HG02885 (cell line): ENCODE data around the gene TCAF1.

Experiments used
- ATAC-seq: cut with Tn5 transposase; IDR thresholded peaks from one replicate; pipeline ENCODE4 v1.9.1; 2021; ENCODE audit warnings: mild to moderate bottlenecking; ENCODE audit not compliant: unreplicated experiment, poor library complexity

TCAF1 gene

GRCh38 chr7:143906895-143907294 lies 4.9 kb upstream of the TCAF1 start:
- no peak for ATAC-seq

DNA sequence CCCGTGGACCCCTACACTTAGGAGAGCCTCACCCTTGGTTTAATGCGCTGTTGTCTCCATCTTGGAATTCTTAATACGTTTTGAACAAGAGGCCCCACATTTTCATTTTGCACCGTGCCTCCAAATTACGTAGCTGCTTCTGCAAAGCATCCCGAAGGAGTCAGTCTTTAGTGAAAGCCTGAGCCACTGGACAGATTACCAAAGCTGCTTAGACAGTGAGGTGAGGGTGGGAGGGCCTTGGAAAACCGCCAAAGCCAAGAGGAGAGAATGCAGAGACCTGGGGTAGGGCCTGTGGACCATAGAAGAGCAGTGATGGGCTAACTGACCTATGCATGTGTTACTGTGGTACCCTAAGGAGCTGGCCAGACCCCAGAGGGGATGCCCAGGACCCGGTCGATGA lies 4.2 kb upstream of the TCAF1 start:
- ATAC-seq: no peak

DNA sequence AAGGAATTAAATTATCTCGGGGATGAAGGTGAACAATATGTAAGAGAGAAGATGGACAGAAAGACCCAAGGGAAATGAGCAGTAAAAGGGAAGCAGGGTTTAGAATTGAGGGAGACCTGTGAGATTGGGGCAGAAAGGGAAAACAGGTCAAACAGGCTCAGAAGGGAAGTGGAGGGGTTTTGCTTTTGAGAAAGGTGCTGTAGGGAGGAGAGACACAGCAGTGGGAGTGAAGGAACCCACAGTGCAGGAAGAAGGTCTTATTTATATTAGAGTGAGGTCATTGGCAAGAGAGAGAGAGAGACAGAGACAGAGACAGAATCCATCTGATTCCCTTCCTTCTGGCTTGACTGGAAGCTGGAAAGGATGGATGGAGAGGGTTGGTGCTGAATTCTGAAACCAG lies 3.5 kb upstream of the TCAF1 start:
- no peak for ATAC-seq

DNA sequence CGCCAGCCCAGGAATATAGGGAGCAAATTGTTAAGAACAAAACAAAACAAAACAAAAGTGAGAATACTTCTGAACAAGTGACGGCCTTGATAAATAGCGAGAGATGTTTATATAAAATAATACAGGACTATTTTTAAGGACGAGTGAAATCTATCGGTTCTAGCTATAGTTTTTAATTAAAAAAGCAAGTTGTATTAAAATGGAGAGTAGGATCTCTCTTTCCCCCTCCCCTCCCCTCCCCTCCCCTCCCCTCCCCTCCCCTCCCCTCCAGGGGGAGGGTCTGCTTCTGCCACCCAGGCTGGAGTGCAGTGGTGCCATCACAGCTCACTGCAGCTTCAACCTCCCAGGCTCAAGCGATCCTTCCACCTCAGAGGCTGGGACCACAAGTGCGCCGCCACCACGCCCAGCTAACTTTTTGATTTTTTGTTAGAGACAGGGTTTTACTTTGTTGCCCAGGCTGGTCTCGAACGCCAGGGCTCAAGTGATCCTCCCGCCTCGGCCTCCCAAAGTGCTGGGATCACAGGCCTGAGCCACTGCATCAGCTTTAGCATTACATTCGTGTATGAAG lies 440 bp upstream of the TCAF1 start:
- no peak for ATAC-seq

GRCh38 chr7:143901332-143901667 lies 676 bp downstream of the TCAF1 start:
- no peak for ATAC-seq

DNA sequence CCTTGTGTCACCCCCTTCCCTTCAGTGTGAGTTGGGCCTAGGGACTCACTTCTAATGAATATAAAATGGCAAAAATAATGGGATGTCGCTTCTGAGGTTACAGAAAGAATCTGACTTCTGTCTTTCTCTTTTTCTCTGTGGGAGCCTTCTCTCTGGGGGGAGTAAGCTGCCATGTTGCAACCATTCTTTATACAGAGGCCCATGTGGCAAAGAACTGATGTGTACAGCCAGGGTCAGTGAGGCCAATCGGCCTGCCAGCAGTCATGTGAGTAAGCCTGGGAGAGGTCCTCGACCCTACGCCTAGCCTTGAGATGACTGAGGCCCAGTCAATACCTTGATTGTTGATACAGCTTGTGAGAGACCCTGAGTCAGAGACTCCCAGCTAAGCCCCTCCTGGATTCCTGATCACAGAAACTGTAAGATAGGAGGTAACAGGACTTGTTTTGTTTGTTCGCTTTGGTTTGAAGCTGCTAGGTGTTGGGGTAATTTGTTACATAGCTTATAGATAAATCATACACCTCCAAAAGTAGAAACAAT lies 1.7 kb downstream of the TCAF1 start:
- ATAC-seq: no peak

DNA sequence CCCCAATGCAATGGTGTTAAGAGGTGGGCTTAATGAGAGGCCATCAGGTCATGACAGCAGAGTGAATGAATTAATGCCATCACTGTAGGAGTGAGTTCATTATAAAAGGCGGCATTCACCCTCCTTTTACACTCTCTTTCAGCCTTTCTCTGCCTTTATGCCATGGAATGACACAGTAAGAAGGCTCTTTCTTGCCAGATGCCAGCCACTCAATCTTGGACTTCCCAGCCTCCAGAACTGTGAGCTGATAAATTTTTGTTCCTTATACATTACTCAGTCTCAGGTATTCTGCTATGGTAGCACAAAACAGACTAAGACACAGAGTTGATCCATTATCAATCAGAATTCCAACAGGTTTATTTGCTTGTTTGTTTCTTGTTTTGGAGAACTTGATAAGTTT lies 3.2 kb downstream of the TCAF1 start:
- ATAC-seq: no peak

GRCh38 chr7:143896667-143897066 lies 5.3 kb downstream of the TCAF1 start:
- ATAC-seq: no peak

DNA sequence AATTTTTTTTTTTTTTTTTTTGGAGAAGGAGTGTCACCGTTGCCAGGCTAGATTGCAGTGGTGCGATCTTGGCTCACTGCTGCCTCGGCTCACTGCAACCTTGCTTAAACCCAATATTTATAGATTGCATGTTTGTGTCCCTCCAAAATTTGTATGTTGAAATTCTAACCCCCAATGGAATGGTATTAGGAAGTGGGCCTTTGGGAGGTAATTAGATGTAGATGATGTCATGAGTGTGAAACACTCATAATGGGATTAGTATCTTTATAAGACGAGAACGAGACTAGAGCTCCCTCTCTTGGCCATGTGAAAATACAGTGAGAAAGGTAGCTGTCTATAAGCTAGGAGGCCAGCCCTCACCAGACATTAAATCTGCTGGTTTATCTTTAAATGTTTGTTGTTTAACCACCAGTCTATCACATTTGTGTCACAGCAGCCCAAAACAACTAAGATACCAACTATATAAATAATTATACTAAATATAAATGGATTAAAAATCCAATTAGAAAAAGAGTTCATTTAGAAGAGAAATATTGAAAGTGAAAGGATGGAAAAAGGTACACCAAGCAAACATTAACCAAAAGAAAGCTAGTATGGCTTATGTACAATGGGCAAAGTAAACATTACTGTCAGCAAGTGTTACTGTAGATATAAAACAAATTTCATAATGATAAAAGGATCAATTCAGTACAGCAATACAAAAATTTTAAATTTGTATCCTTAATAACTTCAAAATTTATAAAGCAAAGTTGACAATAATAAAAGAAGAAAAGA lies 9.3 kb downstream of the TCAF1 start:
- ATAC-seq: peak; percentile 98

GRCh38 chr7:143891457-143891856 lies 10.5 kb downstream of the TCAF1 start:
- no peak for ATAC-seq

DNA sequence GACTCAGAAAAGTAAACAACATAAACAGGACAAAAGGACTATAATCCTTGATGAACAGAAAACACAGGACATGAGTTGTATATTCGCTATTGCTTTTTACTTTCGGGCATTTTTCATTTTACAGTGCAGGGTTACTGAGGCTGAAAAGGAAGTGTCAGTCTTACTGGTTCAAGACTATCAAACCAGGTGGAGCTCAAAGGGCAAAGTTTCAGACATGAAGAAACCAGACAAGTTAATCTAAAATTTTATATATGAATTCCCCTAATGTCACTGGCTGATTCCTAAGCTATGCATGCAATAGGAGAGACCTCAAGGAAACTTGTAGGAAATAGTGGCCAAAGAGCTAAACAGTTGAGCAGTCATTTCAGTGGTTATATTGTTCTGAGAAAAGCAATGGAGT lies 11.4 kb downstream of the TCAF1 start:
- no peak for ATAC-seq

GRCh38 chr7:143889068-143889467 lies 12.9 kb downstream of the TCAF1 start:
- no peak for ATAC-seq

DNA sequence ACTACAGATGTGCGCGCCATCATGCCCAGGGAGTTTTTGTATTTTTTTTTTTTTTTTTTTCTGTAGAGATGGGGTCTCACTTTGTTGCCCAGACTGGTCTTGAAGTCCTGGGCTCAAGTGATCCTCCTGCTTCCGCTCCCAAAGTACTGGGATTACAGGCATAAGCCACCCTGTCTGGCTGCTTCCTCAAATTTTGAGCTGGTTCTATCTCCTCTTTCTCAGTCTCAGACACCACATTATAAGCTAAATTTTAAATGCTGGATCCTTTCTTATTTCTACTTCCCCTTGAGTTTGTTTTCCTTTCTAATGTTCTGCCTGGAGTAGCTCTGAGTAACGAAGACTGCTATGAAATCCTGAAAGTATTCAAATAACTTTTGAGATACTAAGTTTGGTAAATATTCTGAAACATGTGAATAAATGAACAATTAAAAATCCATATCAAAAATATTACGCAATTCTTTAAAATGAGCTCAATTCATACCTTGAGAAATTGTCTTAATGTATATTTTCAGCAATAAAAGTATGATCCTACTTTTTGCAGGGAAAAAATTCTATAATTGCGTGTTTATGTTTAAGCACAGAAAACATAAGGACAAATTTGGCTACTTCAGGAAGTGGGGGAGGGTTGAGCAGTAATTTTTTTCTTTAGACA lies 15.0 kb downstream of the TCAF1 start:
- no peak for ATAC-seq

- peak; percentile 30 for ATAC-seq
These were observed 16.0 kb downstream of the TCAF1 start for GRCh38 chr7:143885951-143886350.

DNA sequence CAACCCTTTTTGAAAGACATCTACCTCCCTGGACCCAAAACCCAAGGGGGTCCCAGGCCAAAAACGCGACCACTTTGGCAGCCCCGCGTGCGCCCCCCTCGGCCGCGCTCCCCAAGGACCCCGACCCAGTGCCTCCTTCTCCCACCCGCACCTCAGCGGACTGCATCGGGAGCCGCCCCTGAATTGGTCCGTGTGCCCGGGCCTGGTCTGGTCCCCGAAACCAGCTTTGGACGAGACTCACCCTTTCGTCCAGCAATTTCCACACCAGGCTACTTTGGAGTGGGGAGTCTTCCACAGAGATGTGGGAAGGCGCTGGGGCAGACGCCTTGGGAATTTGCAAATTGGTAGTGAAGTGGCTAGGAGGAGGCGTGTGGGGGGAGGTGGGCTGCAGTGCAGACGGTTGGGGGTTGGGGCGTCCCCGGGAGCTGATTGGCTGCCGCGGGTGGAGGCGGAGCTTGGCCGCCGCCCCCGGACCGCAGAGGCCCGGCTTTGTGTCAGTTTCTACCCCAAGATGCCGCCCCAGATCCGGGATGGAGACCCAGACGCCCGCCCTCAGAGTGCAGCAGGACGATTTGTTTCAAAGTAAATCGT lies 16.9 kb downstream of the TCAF1 start:
- ATAC-seq: peak; percentile 77

DNA sequence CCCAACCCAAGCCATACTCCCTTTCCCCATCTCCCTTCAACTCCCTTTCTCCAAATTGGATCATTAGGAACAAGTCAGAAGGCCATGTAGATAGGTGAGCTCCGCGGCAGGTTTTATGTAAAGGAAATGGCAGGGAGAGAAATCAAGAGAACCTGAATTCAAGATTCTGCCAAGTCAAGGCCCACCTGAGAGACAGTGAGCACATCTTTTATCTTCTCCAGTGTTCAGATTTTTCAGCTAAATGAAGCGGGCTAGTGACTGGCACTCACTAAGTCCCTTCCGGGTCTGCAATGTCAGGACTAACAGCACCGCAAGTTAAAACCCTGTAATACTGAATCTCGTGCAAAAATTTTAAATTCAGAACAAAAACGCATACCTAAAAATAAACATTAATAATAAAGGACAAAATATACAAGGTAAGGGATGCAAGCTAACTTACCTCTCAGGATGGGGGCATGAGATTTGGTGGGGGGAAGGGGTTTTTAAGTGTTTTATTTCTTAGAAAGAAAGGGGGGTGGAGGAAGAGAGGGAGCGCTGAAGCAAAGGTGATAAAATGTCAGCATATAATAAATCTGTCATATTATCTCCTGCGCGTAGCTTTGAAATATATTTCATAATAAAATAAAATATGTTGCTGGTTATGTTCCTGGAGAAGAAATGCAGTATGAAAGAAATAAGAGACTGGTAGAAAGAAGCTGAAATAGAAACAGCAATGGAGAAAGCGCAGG lies 17.6 kb downstream of the TCAF1 start:
- no peak for ATAC-seq

- no peak for ATAC-seq
These were observed 19.3 kb downstream of the TCAF1 start for GRCh38 chr7:143882604-143883078.

DNA sequence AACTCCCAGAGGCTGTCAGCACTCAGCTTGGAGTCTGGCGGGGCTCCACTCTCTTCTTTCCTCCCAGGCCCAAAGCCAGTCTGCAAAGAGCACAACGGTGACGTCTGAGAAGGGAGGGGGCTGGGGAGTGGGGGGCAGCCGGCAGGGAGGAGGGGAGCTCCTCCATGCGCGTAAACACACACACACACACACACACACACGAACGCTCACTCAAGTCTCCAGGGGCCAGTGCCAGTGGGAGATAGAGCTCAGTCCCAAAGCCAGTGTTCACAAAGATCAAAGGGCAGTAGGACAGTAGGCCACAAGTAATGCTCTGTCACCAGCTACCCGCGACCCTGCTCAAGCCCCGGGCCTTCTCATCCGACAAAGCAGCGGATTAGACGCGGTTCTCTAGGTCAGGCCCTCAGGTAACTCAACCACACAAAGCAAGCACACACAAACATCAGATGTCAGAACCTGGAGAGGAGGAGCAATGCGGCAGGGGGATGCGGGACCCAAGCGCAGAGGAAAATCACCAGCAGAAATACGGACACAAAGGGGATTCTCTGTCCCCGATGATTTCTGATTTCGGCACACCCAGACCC lies 19.9 kb downstream of the TCAF1 start:
- no peak for ATAC-seq

DNA sequence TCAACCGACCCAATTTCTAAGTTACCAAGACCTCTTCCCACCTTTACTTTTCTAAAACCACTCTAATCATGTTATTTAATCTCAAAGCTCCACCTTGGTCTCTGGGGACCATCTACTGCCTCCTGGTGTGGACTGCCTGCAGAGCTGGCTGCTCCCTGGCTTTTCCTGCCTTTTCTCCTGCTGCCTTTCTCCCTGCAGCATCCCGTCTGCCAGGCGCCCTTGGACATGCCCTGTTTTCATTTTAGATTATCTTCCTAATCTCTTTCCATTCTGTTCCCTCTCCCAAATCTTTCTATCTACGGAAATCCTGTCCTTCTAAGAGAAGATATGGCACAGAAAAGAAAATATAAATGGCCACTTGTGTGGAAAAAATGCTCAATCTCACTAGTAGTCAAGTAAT lies 23.1 kb downstream of the TCAF1 start:
- ATAC-seq: no peak

DNA sequence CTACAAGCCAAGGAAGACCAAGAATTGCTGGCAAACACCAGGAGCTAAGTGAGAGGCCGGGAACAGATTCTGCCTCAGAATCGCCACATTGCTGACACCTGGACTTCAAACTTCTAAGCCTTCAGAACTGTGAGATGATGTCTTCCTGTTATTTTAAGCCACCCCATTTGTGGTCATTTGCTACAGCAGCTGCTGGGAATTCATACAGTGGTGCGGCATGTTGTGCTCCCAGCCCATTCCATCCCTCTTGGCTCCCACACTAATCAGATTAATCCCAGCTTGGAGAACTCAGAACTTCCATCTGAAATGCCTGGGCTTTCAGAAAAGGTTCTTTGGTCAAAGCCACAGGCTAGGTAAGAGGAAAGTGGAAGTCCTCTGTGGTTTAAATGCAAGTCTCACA lies 24.9 kb downstream of the TCAF1 start:
- no peak for ATAC-seq
